HEK293 (cell line): ENCODE measurements around the gene MORN3.
A peak's percentile ranks its signal among the peaks of the same experiment; 100 is the strongest.

ENCODE experiments used
- CTCF ChIA-PET: fragments of 350-600 bp; formaldehyde crosslinking; extraction: SDS; loops from one replicate; lab custom pipeline; 2021; ENCODE audit warnings: antibody characterized with exemption; lab: Yijun Ruan, JAX
- POLR2A ChIA-PET: fragments of 300-600 bp; formaldehyde crosslinking; extraction: SDS; loops from one replicate; lab custom pipeline; 2020; ENCODE audit warnings: antibody characterized with exemption, inconsistent platforms; lab: Yijun Ruan, JAX
- H3K27ac ChIP-seq: fragments of 200-500 bp; sonication (Bioruptor generic); 2 replicates; pipeline ENCODE4 v1.5.1; 2014; ENCODE audit warnings: low read depth, low read length, control low read depth, inconsistent platforms; ENCODE audit errors: extremely low read depth
- H3K36me3 ChIP-seq, 2 experiments: fragments of 200-500 bp in 1 of 2; sonication (Bioruptor generic) in 1 of 2; 1 replicate in 1 of 2; 2 replicates in 1 of 2; pipeline ENCODE4 v1.5.1; 2014 to 2017; ENCODE audit warnings: inconsistent platforms in 2 of 2, low read length in 2 of 2; ENCODE audit not compliant: control insufficient read depth in 2 of 2, insufficient read depth in 1 of 2
- H3K4me1 ChIP-seq: fragments of 200-500 bp; sonication (Bioruptor generic); 2 replicates; pipeline ENCODE4 v1.5.1; 2014; ENCODE audit warnings: mild to moderate bottlenecking, low read length, inconsistent platforms; ENCODE audit not compliant: control insufficient read depth, insufficient read depth
- H3K4me3 ChIP-seq: 2 replicates; pipeline ENCODE4 v1.5.1; 2011; ENCODE audit warnings: low read depth, mild to moderate bottlenecking, control low read depth, low read length, moderate library complexity
- H3K9me3 ChIP-seq: fragments of 200-500 bp; sonication (Bioruptor generic); 2 replicates; pipeline ENCODE4 v1.5.1; 2014; ENCODE audit warnings: low read depth, low read length, inconsistent platforms; ENCODE audit not compliant: control insufficient read depth, insufficient read depth
- GLI2 ChIP-seq: fragments of 450-650 bp; formaldehyde crosslinking; IDR thresholded peaks from 2 replicates; pipeline ENCODE4; 2017; ENCODE audit warnings: missing biosample characterization, missing genetic modification characterization, low read depth, borderline replicate concordance
- IKZF3 ChIP-seq: fragments of 450-650 bp; IDR thresholded peaks from 2 replicates; pipeline ENCODE4 v1.5.0; 2018; ENCODE audit warnings: missing biosample characterization, mild to moderate bottlenecking, missing genetic modification characterization, moderate library complexity
- INSM2 ChIP-seq: fragments of 450-650 bp; formaldehyde crosslinking; IDR thresholded peaks from 2 replicates; pipeline ENCODE4 v1.5.1; 2016; ENCODE audit warnings: missing biosample characterization, missing genetic modification characterization
- KLF1 ChIP-seq: fragments of 450-650 bp; formaldehyde crosslinking; IDR thresholded peaks from 2 replicates; pipeline ENCODE4 v1.5.1; 2016; ENCODE audit warnings: missing biosample characterization, missing genetic modification characterization
- KLF10 ChIP-seq: fragments of 450-650 bp; IDR thresholded peaks from 2 replicates; pipeline ENCODE4 v1.5.1; 2018; ENCODE audit warnings: missing biosample characterization, mild to moderate bottlenecking, missing genetic modification characterization
- MZF1 ChIP-seq: fragments of 450-650 bp; formaldehyde crosslinking; IDR thresholded peaks from 2 replicates; pipeline ENCODE4 v1.5.1; 2017; ENCODE audit warnings: missing biosample characterization, missing genetic modification characterization, borderline replicate concordance
- PRDM10 ChIP-seq: fragments of 450-650 bp; formaldehyde crosslinking; IDR thresholded peaks from 2 replicates; pipeline ENCODE4 v1.5.1; 2016; ENCODE audit warnings: missing biosample characterization, missing genetic modification characterization
- REST ChIP-seq: fragments of 450-650 bp; formaldehyde crosslinking; IDR thresholded peaks from 2 replicates; pipeline ENCODE4 v1.5.1; 2016; ENCODE audit warnings: missing biosample characterization, missing genetic modification characterization
- SCRT1 ChIP-seq: fragments of 450-650 bp; formaldehyde crosslinking; IDR thresholded peaks from 2 replicates; pipeline ENCODE4 v1.5.1; 2016; ENCODE audit warnings: missing biosample characterization, missing genetic modification characterization, borderline replicate concordance
- ZFP3 ChIP-seq: fragments of 450-650 bp; formaldehyde crosslinking; IDR thresholded peaks from 2 replicates; pipeline ENCODE4 v1.5.1; 2016; ENCODE audit warnings: low read depth, missing biosample characterization, missing genetic modification characterization
- ZNF140 ChIP-seq: fragments of 450-650 bp; formaldehyde crosslinking; IDR thresholded peaks from 2 replicates; pipeline ENCODE4 v1.5.1; 2016; ENCODE audit warnings: missing biosample characterization, missing genetic modification characterization
- ZNF202 ChIP-seq: fragments of 450-650 bp; formaldehyde crosslinking; IDR thresholded peaks from 2 replicates; pipeline ENCODE4 v1.5.1; 2016; ENCODE audit warnings: missing biosample characterization, missing genetic modification characterization, borderline replicate concordance
- ZNF248 ChIP-seq: fragments of 450-650 bp; formaldehyde crosslinking; IDR thresholded peaks from 2 replicates; pipeline ENCODE4 v1.5.1; 2017; ENCODE audit warnings: missing biosample characterization, missing genetic modification characterization
- ZNF311 ChIP-seq: fragments of 450-650 bp; formaldehyde crosslinking; IDR thresholded peaks from 2 replicates; pipeline ENCODE4 v1.5.1; 2017; ENCODE audit warnings: missing biosample characterization, missing genetic modification characterization, borderline replicate concordance
- ZNF664 ChIP-seq: fragments of 450-650 bp; formaldehyde crosslinking; IDR thresholded peaks from 2 replicates; pipeline ENCODE4 v1.5.1; 2016; ENCODE audit warnings: missing biosample characterization, missing genetic modification characterization
- ZNF747 ChIP-seq: fragments of 450-650 bp; formaldehyde crosslinking; IDR thresholded peaks from 2 replicates; pipeline ENCODE4 v1.5.1; 2016; ENCODE audit warnings: missing biosample characterization, missing genetic modification characterization
- ZNF785 ChIP-seq: fragments of 450-650 bp; formaldehyde crosslinking; IDR thresholded peaks from 2 replicates; pipeline ENCODE4 v1.5.1; 2016; ENCODE audit warnings: missing biosample characterization, missing genetic modification characterization

The MORN3 gene

GRCh38 chr12:121602766-121603165 is 66.7 kb downstream of the MORN3 start (continued):
- TF ChIP-seq PRDM10 (tag by site-specific recombination) (no peak), MZF1 (no peak), SCRT1 (tag by site-specific recombination) (no peak), GLI2 (no peak), ZNF785 (tag by site-specific recombination) (no peak), ZNF202 (tag by site-specific recombination) (no peak), KLF1 (tag by site-specific recombination) (no peak), ZNF140 (tag by site-specific recombination) (no peak), INSM2 (no peak), ZNF747 (tag by site-specific recombination) (no peak), ZNF248 (tag by site-specific recombination) (no peak), ZNF311 (tag by site-specific recombination) (no peak)

GRCh38 chr12:121600702-121601336 is 68.6 kb downstream of the MORN3 start:
- no peak for TF ChIP-seq REST (tag by site-specific recombination)
- no peak for TF ChIP-seq ZFP3 (tag by site-specific recombination)
- 0 out of 2 replicates have a peak, but pooled peaks have one; percentile 17 for TF ChIP-seq ZNF664
- TF ChIP-seq KLF10 (tag by site-specific recombination) = no peak
- TF ChIP-seq IKZF3 (tag by site-specific recombination) = no peak
- TF ChIP-seq, all 188 proteins: peak for 1
- Histone ChIP-seq H3K36me3 (no peaks in the 10 kb centered on the region), H3K9me3 (no peaks in the 10 kb centered on the region), H3K4me3 (no peak overlapping the region), H3K4me1 (no peaks in the 10 kb centered on the region), H3K27ac (no peak overlapping the region)
- ChIA-PET CTCF (interaction anchor here (0.6 to 2.1 kb wide), 4 partner anchors 18 to 194 kb away, joined by 3 to 8 read pairs (median 4); no protein-coding TSS in a partner anchor), POLR2A (interaction anchor here (0.6 kb wide), 1 partner anchor 1144 kb away, joined by 3 read pairs; no protein-coding TSS in a partner anchor)
